Effector memory CD8-positive, alpha-beta T cell (primary cell): Measurements from ENCODE around the gene CNIH4.
"Not testable (repeated sequence)": the region's sequence is repeated elsewhere in the genome, so short reads cannot be mapped to it uniquely, and the experiment has no call there.

Experiments
- ATAC-seq: fragments of 150-1000 bp; cut with Tn5 transposase; replicated peaks from 2 replicates; pipeline ENCODE4 v1.10.0; 2021; ENCODE audit warnings: mild to moderate bottlenecking, moderate library complexity
- DNase-seq, 3 experiments: peaks; one replicate each; pipeline ENCODE4 v3.0.0; 2021
- H3K27ac Mint-ChIP-seq, 2 donors: one replicate each; pipeline ENCODE4 v1.8.0; 2022; ENCODE audit warnings: mild to moderate bottlenecking in 2 of 2, mixed read lengths in 2 of 2, moderate library complexity in 2 of 2
- H3K27me3 Mint-ChIP-seq, 2 donors: one replicate each; pipeline ENCODE4 v1.8.0; 2022; ENCODE audit warnings: mixed read lengths in 2 of 2
- H3K36me3 Mint-ChIP-seq: one replicate; pipeline ENCODE4 v1.8.0; 2022; ENCODE audit warnings: mild to moderate bottlenecking, moderate library complexity, mixed read lengths; ENCODE audit not compliant: insufficient read depth
- H3K4me1 Mint-ChIP-seq, 2 donors: one replicate each; pipeline ENCODE4 v1.8.0; 2022; ENCODE audit warnings: low read depth in 2 of 2, mixed read lengths in 2 of 2
- H3K4me3 Mint-ChIP-seq, 2 donors: one replicate each; pipeline ENCODE4 v1.8.0; 2022; ENCODE audit warnings: mild to moderate bottlenecking in 2 of 2, mixed read lengths in 2 of 2, moderate library complexity in 2 of 2
- H3K9me3 Mint-ChIP-seq, 2 donors: one replicate each; pipeline ENCODE4 v1.8.0; 2022; ENCODE audit warnings: mixed read lengths in 2 of 2

Gene CNIH4

DNA sequence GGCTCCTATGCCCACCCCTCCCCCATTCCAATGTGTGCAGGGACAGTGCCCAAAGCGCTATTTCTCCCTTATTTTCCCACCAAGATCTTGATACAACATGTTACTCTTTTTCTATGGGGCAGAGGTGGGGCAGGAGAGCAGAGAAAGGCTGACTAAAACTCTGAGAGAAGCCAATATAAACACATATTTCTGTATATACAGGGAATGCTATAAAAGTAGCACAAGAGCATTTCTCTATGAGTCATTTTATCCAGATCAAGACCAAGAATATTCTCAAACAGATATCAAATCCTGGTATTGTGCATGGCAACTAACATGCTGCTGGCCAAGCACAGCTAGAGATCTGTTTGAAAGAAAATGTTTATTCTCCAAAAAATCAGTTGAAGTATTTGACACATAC, 70.7 kb downstream of the CNIH4 start:
- H3K36me3 Mint-ChIP-seq, result peaks cover 86% of the 10 kb centered on the region
- H3K27me3 Mint-ChIP-seq, result no peaks in the 10 kb centered on the region
- H3K27ac Mint-ChIP-seq, result no peak overlapping the region
- DNase-seq, result no peak
- no peaks in the 10 kb centered on the region for H3K9me3 Mint-ChIP-seq
- no peak overlapping the region for H3K4me3 Mint-ChIP-seq
- peaks cover 30 to 62% of the 10 kb centered on the region in 2 donors for H3K4me1 Mint-ChIP-seq
- no peak for ATAC-seq

DNA sequence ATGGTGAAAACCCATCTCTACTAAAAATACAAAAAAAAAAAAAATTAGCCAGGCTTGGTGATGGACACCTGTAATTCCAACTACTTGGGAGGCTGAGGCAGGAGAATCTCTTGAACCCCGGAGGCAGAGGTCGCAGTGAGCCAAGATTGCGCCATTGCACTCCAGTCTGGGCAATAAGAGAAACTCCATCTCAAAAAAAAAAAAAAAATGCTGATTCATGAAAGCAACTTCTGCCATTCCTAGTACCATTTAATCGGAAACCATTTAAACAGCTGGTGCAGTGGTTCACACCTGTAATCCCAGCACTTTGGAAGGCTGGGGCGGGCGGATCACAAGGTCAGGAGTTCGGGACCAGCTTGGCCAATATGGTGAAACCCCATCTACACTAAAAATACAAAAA, 72.0 kb downstream of the CNIH4 start:
- peak overlapping the region; percentile 19 to 83 for H3K27ac Mint-ChIP-seq
- peak overlapping the region; percentile 45 to 58 for H3K4me3 Mint-ChIP-seq
- peaks cover 36 to 68% of the 10 kb centered on the region in 2 donors for H3K4me1 Mint-ChIP-seq

More for the DNA sequence above, 72.0 kb downstream of the CNIH4 start:
- peaks cover 86% of the 10 kb centered on the region for H3K36me3 Mint-ChIP-seq
- DNase-seq, H3K9me3 Mint-ChIP-seq, ATAC-seq, H3K27me3 Mint-ChIP-seq: not testable (repeated sequence)
